Transverse colon (tissue), 4 donors: ENCODE measurements around the gene BCAS1.

ENCODE experiments used
- CTCF ChIP-seq, 5 experiments: fragments of 200-600 bp in 3 of 5; fragments of 450-650 bp in 2 of 5; sonication (generic) in 3 of 5; IDR thresholded peaks; 1 replicate in 2 of 5; 2 replicates in 3 of 5; pipeline ENCODE4 v1.5.1; 2016 to 2017; ENCODE audit warnings: antibody characterized with exemption in 5 of 5, inconsistent platforms in 3 of 5, mild to moderate bottlenecking in 2 of 5, moderate library complexity in 1 of 5
- POLR2A ChIP-seq: fragments of 450-650 bp; IDR thresholded peaks from one replicate; pipeline ENCODE4 v1.6.1; 2016; ENCODE audit warnings: antibody characterized with exemption, mild to moderate bottlenecking, moderate library complexity
- POLR2AphosphoS5 ChIP-seq, 3 donors: sonication (generic); formaldehyde crosslinking; IDR thresholded peaks; one replicate each; pipeline ENCODE4 v1.6.1; 2016; ENCODE audit warnings: antibody characterized with exemption in 3 of 3

GRCh38 chr20:53960579-53961272 lies 109.7 kb downstream of the BCAS1 start:
- no peak for TF ChIP-seq POLR2AphosphoS5 (IDR thresholded peaks at IDR 0.05)
- no peak for TF ChIP-seq CTCF (IDR thresholded peaks at IDR 0.05)
- no peak for TF ChIP-seq POLR2A
